SK-N-SH (cell line): ENCODE measurements around the gene SLC25A21.

Experiments used
- CTCF ChIP-seq: fragments of 200-600 bp; sonication (generic); IDR thresholded peaks from 2 replicates; pipeline ENCODE4 v1.6.1; 2017; ENCODE audit warnings: antibody characterized with exemption, mild to moderate bottlenecking, moderate library complexity
- EZH2phosphoT487 ChIP-seq: fragments of 200-600 bp; sonication (generic); IDR thresholded peaks from 2 replicates; pipeline ENCODE4 v1.6.1; 2017; ENCODE audit warnings: low read depth, mixed run types, mild to moderate bottlenecking, antibody characterized with exemption, moderate library complexity, borderline replicate concordance
- FOSL2 ChIP-seq: IDR thresholded peaks from 2 replicates; pipeline ENCODE4 v1.4.0; 2012; ENCODE audit warnings: low read depth, mild to moderate bottlenecking, moderate library complexity, borderline replicate concordance
- FOXM1 ChIP-seq: IDR thresholded peaks from 2 replicates; pipeline ENCODE4 v1.4.0; 2012; ENCODE audit warnings: low read depth, mild to moderate bottlenecking
- IRF3 ChIP-seq: fragments of 150-350 bp; IDR thresholded peaks from 2 replicates; pipeline ENCODE4 v1.6.1; 2016; ENCODE audit warnings: mild to moderate bottlenecking, low read depth, low read length
- POLR2AphosphoS5 ChIP-seq: IDR thresholded peaks from 2 replicates; pipeline ENCODE4 v1.6.1; 2012; ENCODE audit warnings: low read depth, low read length
- SMC3 ChIP-seq: IDR thresholded peaks from 2 replicates; pipeline ENCODE4 v1.6.1; 2012; ENCODE audit warnings: low read depth, low read length, improper control_type of control experiment
- TAF1 ChIP-seq: IDR thresholded peaks from 2 replicates; pipeline ENCODE4 v1.6.1; 2012; ENCODE audit warnings: low read depth, mild to moderate bottlenecking, low read length, moderate library complexity, borderline replicate concordance
- YY1 ChIP-seq: IDR thresholded peaks from 2 replicates; pipeline ENCODE4 v1.4.0; 2012; ENCODE audit warnings: low read depth, mild to moderate bottlenecking

GRCh38 chr14:37018571-37019240 is 153.7 kb downstream of the SLC25A21 start:
- TF ChIP-seq EZH2phosphoT487 = no peak
- no peak for TF ChIP-seq CTCF
- TF ChIP-seq IRF3 = no peak
- TF ChIP-seq TAF1 = no peak
- TF ChIP-seq YY1 = no peak
- no peak for TF ChIP-seq POLR2AphosphoS5
- no peak for TF ChIP-seq SMC3
- no peak for TF ChIP-seq FOXM1
- TF ChIP-seq FOSL2 = no peak
